SK-N-MC (cell line): ENCODE measurements around the gene TGM4.

ENCODE experiments used
- DNase-seq: peaks from one replicate; pipeline ENCODE4 v3.0.0-alpha.2; 2011; ENCODE audit warnings: low read depth, low spot score
- H3K27ac ChIP-seq: fragments of 200-600 bp; sonication (generic); 2 replicates; pipeline ENCODE4 v1.5.1; 2016; ENCODE audit warnings: mixed run types
- H3K36me3 ChIP-seq: fragments of 200-600 bp; sonication (generic); 2 replicates; pipeline ENCODE4 v1.6.1; 2017; ENCODE audit warnings: antibody characterized with exemption, low read length, mixed read lengths; ENCODE audit not compliant: insufficient read depth
- H3K4me3 ChIP-seq: fragments of 200-600 bp; sonication (generic); 2 replicates; pipeline ENCODE4 v1.5.1; 2016
- H3K9ac ChIP-seq: fragments of 200-600 bp; sonication (generic); 2 replicates; pipeline ENCODE4 v1.8.0; 2017; ENCODE audit warnings: mixed run types, mixed read lengths; ENCODE audit not compliant: insufficient read length
- H3K9me3 ChIP-seq: fragments of 200-600 bp; sonication (generic); 2 replicates; pipeline ENCODE4 v1.6.1; 2017; ENCODE audit warnings: low read depth, mild to moderate bottlenecking, antibody characterized with exemption, low read length, moderate library complexity, mixed read lengths
- EZH2 ChIP-seq: fragments of 200-600 bp; sonication (generic); IDR thresholded peaks from one replicate; pipeline ENCODE4 v1.6.1; 2017; ENCODE audit warnings: antibody characterized with exemption
- FOXP2 ChIP-seq: optimal IDR thresholded peaks from 2 replicates; pipeline ENCODE3; 2011; ENCODE audit warnings: mild to moderate bottlenecking, moderate library complexity; ENCODE audit not compliant: insufficient read depth; ENCODE audit errors: extremely low read length, control extremely low read depth
- POLR2AphosphoS5 ChIP-seq: IDR thresholded peaks from 2 replicates; pipeline ENCODE4 v1.6.1; 2012; ENCODE audit warnings: mild to moderate bottlenecking, low read depth, low read length, borderline replicate concordance

TGM4 gene

DNA sequence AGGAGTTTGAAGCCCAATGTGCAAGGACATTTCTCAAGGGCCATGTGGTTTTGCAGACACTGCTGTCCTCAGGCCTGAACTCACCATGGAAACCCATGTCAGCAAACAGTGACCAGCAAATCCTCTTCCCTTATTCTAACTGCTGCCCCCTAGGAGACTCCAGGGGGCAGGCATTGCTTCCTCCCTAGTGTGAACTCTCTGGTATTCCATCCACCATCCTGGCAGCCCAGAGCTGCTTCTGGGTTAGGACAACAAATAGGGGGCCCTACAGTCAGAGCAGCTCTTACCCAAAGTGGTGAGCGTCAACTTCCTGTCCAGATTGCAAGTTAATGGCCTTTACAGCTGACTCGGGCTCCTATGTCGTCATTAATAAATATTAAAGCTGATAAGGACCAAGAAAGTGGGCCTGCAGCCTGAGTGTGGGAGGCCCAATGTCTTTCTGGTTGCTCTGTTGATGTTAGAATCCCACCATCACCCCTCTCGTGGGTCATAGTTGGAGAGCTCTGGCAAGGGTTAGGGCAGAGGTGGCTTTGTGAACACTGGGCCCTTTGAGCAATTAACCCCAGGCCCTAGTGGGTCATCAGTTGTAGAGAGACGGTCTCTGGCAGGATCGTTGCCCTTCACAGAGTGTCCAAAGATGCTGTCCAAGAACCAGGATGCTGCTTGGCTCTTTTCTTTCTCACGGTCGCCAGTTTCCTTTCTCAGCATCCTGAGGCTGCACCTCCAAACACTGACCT is 41.5 kb downstream of the TGM4 start:
- DNase-seq: no peak
- Histone ChIP-seq H3K27ac (no peak overlapping the region), H3K9ac (no peak overlapping the region), H3K36me3 (no peaks in the 10 kb centered on the region), H3K9me3 (no peaks in the 10 kb centered on the region), H3K4me3 (no peak overlapping the region)
- TF ChIP-seq EZH2 (no peak), POLR2AphosphoS5 (no peak)

DNA sequence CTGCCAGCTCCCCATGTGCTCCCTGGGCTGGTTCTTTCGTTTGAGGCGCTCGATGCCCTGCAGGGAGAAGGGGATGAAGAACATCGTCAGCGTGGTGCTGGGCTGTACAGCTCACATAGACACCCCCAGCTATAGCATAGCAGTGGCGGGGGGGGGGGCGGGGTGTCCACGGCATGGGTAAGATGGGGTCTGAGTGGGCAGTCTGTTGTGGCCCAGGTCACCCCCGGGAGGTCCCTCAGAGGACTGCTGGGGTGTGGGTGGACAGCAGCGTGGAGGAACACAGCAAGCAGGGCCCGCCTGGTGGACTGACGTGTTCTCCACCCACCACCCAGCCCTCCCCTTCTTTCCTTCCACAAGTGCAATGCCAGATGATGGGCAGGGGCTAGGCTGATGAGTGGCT is 43.7 kb downstream of the TGM4 start:
- no peak for DNase-seq
- TF ChIP-seq FOXP2 (no peak), EZH2 (no peak), POLR2AphosphoS5 (no peak)
- Histone ChIP-seq H3K9ac (no peak overlapping the region), H3K36me3 (no peaks in the 10 kb centered on the region), H3K9me3 (no peaks in the 10 kb centered on the region), H3K4me3 (no peak overlapping the region), H3K27ac (no peak overlapping the region)

DNA sequence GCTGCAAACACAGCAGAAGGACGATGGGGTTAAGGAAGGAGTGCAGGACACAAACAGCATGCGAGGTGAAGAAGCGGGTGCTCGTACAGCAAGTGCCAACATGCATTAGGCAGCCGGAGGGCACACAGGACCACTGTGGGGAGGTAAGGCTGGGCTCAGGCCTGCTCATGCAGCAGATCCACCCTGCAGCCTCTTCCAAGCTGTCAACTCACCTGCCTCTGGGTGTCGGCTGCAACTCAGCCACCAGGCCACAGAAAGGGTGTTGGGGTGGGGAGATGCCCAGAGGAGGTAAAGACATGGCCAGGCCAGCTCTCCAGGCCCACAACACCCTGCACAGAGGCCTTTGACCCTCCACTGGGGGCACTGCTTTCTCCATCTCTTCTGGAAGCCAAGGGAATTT is 44.2 kb downstream of the TGM4 start:
- H3K4me3 ChIP-seq: no peak overlapping the region
- H3K36me3 ChIP-seq: no peaks in the 10 kb centered on the region
- no peak for DNase-seq
- no peak overlapping the region for H3K27ac ChIP-seq
- no peak overlapping the region for H3K9ac ChIP-seq
- no peaks in the 10 kb centered on the region for H3K9me3 ChIP-seq
- TF ChIP-seq EZH2: no peak
- no peak for TF ChIP-seq FOXP2
- TF ChIP-seq POLR2AphosphoS5: no peak

DNA sequence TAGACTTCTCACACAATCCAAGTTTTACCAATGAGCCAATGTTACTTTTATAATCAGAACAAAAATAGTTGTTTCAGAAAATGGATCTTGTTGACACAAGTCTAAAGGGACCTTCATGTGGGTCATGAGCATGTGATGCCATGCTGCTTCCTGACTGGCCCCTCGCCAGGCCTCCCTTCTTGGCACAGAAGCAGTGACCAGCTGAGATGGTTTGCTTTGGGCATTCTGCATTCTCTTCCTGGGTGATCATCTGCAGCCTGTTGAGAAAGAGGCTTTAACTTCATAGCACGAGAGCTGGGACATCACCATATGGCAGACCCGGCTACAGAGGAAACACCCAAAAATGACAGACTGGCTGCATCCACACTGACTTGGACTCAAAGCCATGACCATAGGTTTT is 45.7 kb downstream of the TGM4 start:
- Histone ChIP-seq H3K36me3 (no peaks in the 10 kb centered on the region), H3K27ac (no peak overlapping the region), H3K9me3 (no peaks in the 10 kb centered on the region), H3K9ac (no peak overlapping the region), H3K4me3 (no peak overlapping the region)
- no peak for TF ChIP-seq EZH2
- no peak for TF ChIP-seq FOXP2
- DNase-seq: no peak

DNA sequence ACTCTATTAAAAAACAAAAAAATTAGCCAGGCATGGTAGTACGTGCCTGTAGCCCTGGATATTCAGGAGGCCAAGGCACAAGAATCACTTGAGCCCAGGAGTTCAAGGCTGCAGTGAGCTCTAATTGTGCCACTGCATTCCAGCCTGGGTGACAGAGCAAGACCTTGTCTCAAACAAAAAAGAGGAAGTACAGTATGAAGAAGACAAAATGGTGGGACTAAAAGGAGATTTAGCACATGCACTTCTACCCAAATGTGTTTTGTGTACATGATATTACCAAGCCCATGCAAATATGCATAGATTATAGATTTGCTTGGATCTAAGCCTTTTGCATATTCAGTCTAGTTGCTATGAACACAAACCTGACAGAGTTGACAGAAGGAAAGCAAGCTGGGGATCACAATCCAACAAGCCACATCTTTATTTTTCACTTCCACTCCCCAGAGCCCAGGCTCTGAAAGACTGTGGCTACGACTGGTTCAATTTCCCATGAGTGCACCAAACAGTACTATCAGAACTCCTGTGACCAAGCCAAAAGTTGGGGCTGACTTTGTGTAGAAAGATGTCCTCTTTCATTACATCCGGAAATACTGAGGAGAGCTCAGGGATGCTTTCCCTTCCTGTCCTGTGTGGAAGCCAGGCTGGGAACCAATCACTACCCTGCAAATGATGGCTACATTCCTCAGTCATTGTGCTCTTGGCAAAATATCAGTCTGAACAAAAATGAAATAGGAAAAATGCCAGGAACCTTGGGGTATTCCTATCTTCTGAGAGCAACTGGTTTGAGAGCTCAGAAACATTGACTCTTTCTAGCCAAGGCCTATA is 49.4 kb downstream of the TGM4 start:
- Histone ChIP-seq H3K36me3 (no peaks in the 10 kb centered on the region; the same call in 1 of the 2 replicates), H3K4me3 (no peak overlapping the region)
- DNase-seq: no peak

DNA sequence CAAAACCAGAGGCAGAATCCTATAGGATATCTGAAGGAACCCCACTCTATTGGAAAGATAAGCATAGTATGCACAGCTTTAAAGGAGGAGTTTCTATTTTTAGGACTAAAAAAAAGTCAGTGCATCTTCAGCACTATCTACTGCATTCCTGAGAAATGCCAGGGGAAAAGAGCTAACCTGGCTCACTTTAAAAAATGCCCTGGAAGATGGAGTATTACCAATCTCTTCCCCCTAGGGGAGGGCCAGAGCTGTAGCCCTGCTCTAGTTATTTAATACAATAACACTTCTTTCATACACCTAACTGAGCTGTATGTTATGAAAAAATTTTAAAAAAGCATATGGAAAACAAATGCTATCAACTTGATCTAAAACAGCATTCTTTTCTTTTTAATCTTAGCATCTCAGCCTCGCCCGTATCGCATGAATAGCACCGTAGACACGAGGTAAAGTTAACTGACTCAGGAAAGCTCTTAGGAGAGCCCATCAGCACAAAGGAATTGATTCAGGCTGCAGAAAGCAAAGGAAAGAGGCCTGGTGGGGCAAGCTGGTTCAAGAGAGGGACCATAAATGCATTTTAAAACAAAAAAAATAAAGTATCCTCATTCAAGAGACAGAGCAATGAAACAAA is 50.2 kb downstream of the TGM4 start:
- no peak overlapping the region for H3K4me3 ChIP-seq
- no peaks in the 10 kb centered on the region; the same call in 1 of the 2 replicates for H3K36me3 ChIP-seq

More for the DNA sequence above, 49.4 kb downstream of the TGM4 start:
- no peak overlapping the region for H3K27ac ChIP-seq
- no peaks in the 10 kb centered on the region for H3K9me3 ChIP-seq
- TF ChIP-seq FOXP2: no peak
- no peak for TF ChIP-seq EZH2
- no peak for TF ChIP-seq POLR2AphosphoS5
- H3K9ac ChIP-seq: no peak overlapping the region

DNA sequence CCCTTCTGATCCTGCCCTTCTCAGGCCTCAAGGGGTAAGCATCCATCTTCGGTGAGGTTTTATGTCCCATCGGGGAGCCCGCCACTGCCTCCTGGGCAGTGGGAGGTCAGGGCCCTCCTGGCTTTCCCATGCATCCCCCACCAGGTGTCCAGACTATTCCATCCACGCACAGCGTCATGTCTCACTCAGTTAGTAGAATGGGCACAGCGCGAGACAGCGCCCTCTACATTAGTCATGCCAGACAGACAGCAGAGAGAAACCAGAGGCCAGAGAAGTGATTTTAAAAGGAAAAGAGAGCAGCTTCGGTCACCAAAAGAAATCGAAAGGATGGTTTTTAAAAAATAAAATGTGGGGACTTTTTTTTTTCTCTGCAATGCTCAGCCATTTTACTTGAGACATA is 51.8 kb downstream of the TGM4 start:
- H3K9me3 ChIP-seq: no peaks in the 10 kb centered on the region
- no peak overlapping the region for H3K4me3 ChIP-seq
- no peak for DNase-seq
- no peaks in the 10 kb centered on the region; the same call in 1 of the 2 replicates for H3K36me3 ChIP-seq
- no peak overlapping the region for H3K27ac ChIP-seq
- H3K9ac ChIP-seq: no peak overlapping the region
- TF ChIP-seq POLR2AphosphoS5 (no peak), FOXP2 (no peak), EZH2 (no peak)

More for the DNA sequence above, 50.2 kb downstream of the TGM4 start:
- Histone ChIP-seq H3K9me3 (no peaks in the 10 kb centered on the region), H3K9ac (no peak overlapping the region), H3K27ac (no peak overlapping the region)
- TF ChIP-seq EZH2 (no peak), POLR2AphosphoS5 (no peak), FOXP2 (no peak)
- no peak for DNase-seq

DNA sequence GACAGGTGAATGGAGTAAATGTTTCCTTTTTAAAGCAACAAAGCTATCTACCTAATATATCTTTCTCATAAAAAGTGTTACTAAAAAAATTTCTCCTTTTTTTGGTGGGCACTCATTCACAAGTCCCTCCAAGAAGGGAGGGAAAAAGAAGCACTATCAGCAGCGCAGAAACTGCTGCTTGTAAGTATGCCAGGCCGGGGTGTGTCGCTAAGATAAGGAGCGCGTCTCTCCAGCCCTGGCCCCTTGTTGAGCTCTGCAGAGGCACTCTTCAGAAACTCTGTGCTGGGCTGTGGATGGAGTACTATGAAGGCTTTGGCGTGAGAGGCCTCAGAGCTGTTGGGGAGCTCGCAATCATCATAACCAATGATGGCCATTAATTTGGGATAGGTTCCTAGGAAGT is 52.5 kb downstream of the TGM4 start:
- no peak for TF ChIP-seq EZH2
- TF ChIP-seq POLR2AphosphoS5: no peak
- TF ChIP-seq FOXP2: no peak
- H3K9ac ChIP-seq: no peak overlapping the region
- H3K9me3 ChIP-seq: no peaks in the 10 kb centered on the region
- H3K27ac ChIP-seq: no peak overlapping the region
- no peak for DNase-seq
- H3K4me3 ChIP-seq: no peak overlapping the region
- H3K36me3 ChIP-seq: no peaks in the 10 kb centered on the region; the same call in 1 of the 2 replicates

DNA sequence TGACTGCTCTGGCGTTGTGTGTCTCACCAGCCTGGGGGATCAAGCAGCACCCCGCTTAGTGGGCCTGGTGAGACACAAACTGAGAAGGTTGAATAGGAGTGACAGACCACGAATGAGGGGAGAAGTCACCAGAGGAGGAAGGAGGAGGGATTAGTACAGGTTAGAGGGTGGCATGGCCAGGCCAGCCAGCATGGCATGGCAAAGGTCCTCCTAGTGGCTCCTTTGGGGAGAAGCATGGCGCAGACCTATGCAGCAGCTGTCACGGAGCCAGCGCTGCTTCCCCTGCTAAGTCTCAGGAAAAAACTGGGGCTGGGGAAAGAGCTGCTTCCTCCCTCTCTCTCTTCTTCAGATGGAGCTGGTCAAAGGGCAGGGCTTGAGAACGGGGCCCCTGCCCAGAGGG is 53.0 kb downstream of the TGM4 start:
- Histone ChIP-seq H3K4me3 (no peak overlapping the region), H3K27ac (no peak overlapping the region), H3K9me3 (no peaks in the 10 kb centered on the region), H3K36me3 (no peaks in the 10 kb centered on the region; the same call in 1 of the 2 replicates), H3K9ac (no peak overlapping the region)
- no peak for DNase-seq
- TF ChIP-seq EZH2: no peak
- TF ChIP-seq FOXP2: no peak
- TF ChIP-seq POLR2AphosphoS5: no peak
